MCF 10A (cell line): ENCODE results near the gene IL13RA1. TPM values are rescaled to one million over a fixed set of nuclear protein-coding genes. Genes with fewer than 3 reads are reported as not detected.

Source experiments
- Bru-seq: library from RNA; stranded (reverse); fragments of 400-500 nt; gene quantifications from one replicate; lab custom pipeline; 2021; lab: Mats Ljungman, UMichigan
- BruChase-seq, 2 experiments: library from RNA; stranded (reverse); fragments of 400-500 nt; gene quantifications; one replicate each; lab custom pipeline; 2021; lab: Mats Ljungman, UMichigan
- BruUV-seq: library from RNA; stranded (reverse); fragments of 400-500 nt; replicated peaks from 2 replicates; lab custom pipeline; 2021; lab: Mats Ljungman, UMichigan
- CTCF ChIA-PET: fragments of 300-600 bp; sonication (Branson Sonifier 250); formaldehyde crosslinking; extraction: SDS; loops from one replicate; lab custom pipeline; 2021; ENCODE audit warnings: antibody characterized with exemption, inconsistent platforms; lab: Yijun Ruan, JAX
- POLR2A ChIA-PET: fragments of 300-600, 350-650 bp; sonication (Branson Sonifier 250); formaldehyde crosslinking; extraction: SDS; loops from one replicate; lab custom pipeline; 2020; ENCODE audit warnings: antibody characterized with exemption, inconsistent platforms; lab: Yijun Ruan, JAX
- DNase-seq: peaks from one replicate; pipeline ENCODE4 v3.0.0-alpha.2; 2018; ENCODE audit not compliant: unreplicated experiment
- H3K27ac Mint-ChIP-seq: one replicate; pipeline ENCODE4 v1.8.0; 2022; ENCODE audit warnings: mild to moderate bottlenecking, low read depth, mixed read lengths; ENCODE audit not compliant: unreplicated experiment
- H3K27me3 Mint-ChIP-seq: one replicate; pipeline ENCODE4 v1.8.0; 2022; ENCODE audit warnings: mixed read lengths; ENCODE audit not compliant: insufficient read depth, unreplicated experiment
- H3K36me3 Mint-ChIP-seq: one replicate; pipeline ENCODE4 v1.8.0; 2022; ENCODE audit warnings: mild to moderate bottlenecking, moderate library complexity, mixed read lengths; ENCODE audit not compliant: insufficient read depth, unreplicated experiment
- H3K4me1 Mint-ChIP-seq: one replicate; pipeline ENCODE4 v1.8.0; 2022; ENCODE audit warnings: mixed read lengths; ENCODE audit not compliant: insufficient read depth, unreplicated experiment
- H3K4me3 Mint-ChIP-seq: one replicate; pipeline ENCODE4 v1.8.0; 2022; ENCODE audit warnings: mild to moderate bottlenecking, moderate library complexity, mixed read lengths; ENCODE audit not compliant: unreplicated experiment
- H3K9me3 Mint-ChIP-seq: one replicate; pipeline ENCODE4 v1.8.0; 2022; ENCODE audit warnings: mixed read lengths; ENCODE audit not compliant: unreplicated experiment
- intact Hi-C: fragments of 100-400 bp; cut with micrococcal nuclease; formaldehyde crosslinking; loops from 2 replicates; pipeline ENCODE4 v1.14.1; 2022
- long read RNA-seq: library from polyadenylated mRNA; stranded (forward); transcript quantifications from one replicate; pipeline ENCODE4 v2.0.0, GENCODE V29; 2022
- total RNA-seq: library from RNA; stranded (reverse); gene quantifications from 2 replicates; pipeline ENCODE4 v1.2.3, GENCODE V29; 2022
- TF ChIP-seq, protein P1 (sequence below): fragments of 200-600 bp; IDR thresholded peaks from one replicate; pipeline ENCODE4 v1.8.0; 2022; ENCODE audit warnings: antibody characterized with exemption, mild to moderate bottlenecking; ENCODE audit not compliant: unreplicated experiment

IL13RA1 gene
- total RNA-seq (27.4 and 32.4 TPM in 2 replicates), Bru-seq, nascent RNA (percentile 61 among the genes with signal in this experiment), BruChase-seq, experiment 1, labeled RNA remaining after a 6-hour chase (percentile 73 among the genes with signal in this experiment), BruChase-seq, experiment 2, labeled RNA remaining after a 2-hour chase (percentile 62 among the genes with signal in this experiment)
- long read RNA-seq, full-length matches to known transcripts, result 56 of 74 reads
- long read RNA-seq, partial matches to known transcripts, result 2 of 74 reads
- long read RNA-seq, other reads (novel, unspliced or antisense), result 16 of 74 reads

DNA sequence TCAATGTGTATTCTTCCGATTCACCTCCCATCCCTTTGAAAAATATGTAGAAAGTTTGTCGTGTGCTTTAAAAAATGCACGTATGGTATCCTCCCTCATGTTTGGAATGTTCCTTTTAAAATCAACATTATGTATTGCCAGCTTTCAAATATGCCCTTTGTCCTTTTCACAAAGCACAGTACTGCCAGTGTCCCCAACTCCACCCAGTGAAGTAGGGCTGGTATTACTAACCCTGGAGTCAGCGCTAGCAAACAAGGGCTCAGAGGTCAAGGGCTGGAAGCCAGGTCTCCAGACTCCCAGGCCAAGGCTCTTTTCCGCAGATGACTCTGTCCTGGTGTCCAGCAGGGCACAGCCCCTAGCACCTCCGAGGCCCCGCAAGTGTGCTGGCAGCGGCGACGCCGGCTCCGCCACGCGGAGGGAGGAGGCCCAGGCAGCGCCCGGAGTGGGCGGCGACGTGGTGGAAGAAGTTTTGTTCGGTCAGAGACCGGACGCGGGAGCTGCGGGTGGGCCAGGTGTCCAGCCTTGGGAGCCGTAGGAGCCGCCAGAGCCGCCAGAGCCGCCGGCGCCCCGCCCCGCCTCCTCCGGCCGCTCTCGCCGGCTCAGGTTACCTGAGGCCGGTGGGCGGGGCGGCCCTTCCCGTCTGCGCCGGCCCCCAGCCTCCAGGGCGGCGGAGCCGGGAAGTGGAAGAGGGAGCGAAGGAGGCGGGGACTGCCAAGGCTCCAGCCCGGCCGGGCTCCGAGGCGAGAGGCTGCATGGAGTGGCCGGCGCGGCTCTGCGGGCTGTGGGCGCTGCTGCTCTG is at the start of gene IL13RA1:
TSS of gene IL13RA1 (plus strand) at position 720 of the 799 bp plus-strand sequence. CDS start at position 753, 33 bp downstream.
- Mint-ChIP-seq H3K9me3 (no peaks in the 10 kb centered on the region), H3K36me3 (peaks cover 8% of the 10 kb centered on the region), H3K27me3 (peaks cover 10% of the 10 kb centered on the region), H3K27ac (peak within 1 kb of the TSS; percentile 49), H3K4me1 (peaks cover 33% of the 10 kb centered on the region), H3K4me3 (peak within 1 kb of the TSS; percentile 66)
- peak; percentile 86 for DNase-seq
- CTCF ChIA-PET, result interaction anchor here (1.5 kb wide), 1 partner anchor 91 kb away, joined by 3 read pairs; no protein-coding TSS in a partner anchor
- no TSS peak for BruUV-seq
- POLR2A ChIA-PET, result interaction anchor here (0.6 to 1.5 kb wide), 4 partner anchors 10 to 240 kb away, joined by 3 to 5 read pairs (median 3); no protein-coding TSS in a partner anchor
- TF ChIP-seq, protein P1, sequence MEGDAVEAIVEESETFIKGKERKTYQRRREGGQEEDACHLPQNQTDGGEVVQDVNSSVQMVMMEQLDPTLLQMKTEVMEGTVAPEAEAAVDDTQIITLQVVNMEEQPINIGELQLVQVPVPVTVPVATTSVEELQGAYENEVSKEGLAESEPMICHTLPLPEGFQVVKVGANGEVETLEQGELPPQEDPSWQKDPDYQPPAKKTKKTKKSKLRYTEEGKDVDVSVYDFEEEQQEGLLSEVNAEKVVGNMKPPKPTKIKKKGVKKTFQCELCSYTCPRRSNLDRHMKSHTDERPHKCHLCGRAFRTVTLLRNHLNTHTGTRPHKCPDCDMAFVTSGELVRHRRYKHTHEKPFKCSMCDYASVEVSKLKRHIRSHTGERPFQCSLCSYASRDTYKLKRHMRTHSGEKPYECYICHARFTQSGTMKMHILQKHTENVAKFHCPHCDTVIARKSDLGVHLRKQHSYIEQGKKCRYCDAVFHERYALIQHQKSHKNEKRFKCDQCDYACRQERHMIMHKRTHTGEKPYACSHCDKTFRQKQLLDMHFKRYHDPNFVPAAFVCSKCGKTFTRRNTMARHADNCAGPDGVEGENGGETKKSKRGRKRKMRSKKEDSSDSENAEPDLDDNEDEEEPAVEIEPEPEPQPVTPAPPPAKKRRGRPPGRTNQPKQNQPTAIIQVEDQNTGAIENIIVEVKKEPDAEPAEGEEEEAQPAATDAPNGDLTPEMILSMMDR, result no peak
- intact Hi-C loops, result no loop called here

DNA sequence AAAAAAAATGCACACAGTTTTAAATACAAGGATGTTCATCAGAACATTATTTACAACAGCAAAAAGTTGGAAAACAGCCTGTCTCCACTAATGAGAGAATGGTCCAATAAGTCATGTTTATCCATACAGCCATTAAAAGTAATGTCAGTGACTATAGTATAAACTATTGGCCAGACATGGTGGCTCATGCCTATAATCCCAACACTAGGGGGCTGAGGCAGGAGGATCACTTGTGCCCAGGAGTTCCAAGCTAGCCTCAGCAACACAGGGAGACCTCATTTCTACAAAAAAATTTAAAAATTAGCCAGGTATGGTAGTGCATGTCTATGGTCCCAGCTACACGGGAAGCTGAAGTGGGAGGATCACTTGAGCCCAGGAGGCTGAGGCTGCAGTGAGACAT is 48.1 kb upstream of the IL13RA1 start:
- no peak for DNase-seq
- CTCF ChIA-PET, result no interaction called here
- Mint-ChIP-seq H3K36me3 (no peaks in the 10 kb centered on the region), H3K27ac (no peak overlapping the region), H3K27me3 (peaks cover 11% of the 10 kb centered on the region), H3K4me1 (peaks cover 6% of the 10 kb centered on the region), H3K4me3 (no peak overlapping the region), H3K9me3 (no peaks in the 10 kb centered on the region)
- intact Hi-C loops, result no loop called here
- TF ChIP-seq, protein P1, result no peak
- POLR2A ChIA-PET, result no interaction called here
- BruUV-seq, result no TSS peak

DNA sequence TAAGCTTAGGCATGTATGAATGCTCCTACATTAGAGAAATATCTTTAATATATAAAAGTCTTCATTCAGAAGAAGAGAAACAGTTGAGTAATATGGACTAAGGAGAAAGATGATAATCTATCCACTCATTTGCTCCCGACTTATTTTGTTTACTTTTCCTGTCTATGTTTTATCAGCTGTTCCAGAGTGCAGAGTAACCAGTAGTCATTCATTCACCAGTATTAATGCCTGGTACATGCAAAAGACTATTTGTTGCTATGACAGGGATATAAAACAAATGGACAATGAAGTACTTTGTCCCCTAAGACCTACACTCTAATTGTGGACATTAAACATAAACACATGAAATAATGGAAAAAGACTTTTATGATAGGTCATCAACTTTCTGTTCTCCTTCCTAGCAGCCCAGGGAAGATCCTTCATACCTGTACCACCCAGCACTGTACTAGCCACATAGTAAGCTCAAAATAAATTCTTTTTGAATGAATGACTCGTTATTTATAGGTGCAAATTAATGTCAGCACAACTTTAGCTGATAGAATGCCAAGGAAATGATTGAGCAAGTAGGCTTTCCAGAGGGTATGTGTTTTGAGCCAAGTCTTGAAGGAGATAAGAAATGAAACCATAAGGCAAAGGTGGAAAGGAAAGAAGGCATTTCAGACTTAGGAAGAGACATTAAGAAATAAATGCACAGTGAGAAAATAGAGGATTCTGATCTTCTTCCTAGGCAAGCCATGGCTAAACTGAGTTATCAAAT is 45.0 kb upstream of the IL13RA1 start:
- H3K36me3 Mint-ChIP-seq, result no peaks in the 10 kb centered on the region
- DNase-seq, result no peak
- no peak overlapping the region for H3K27ac Mint-ChIP-seq
- ChIA-PET CTCF (interaction anchor here (0.6 kb wide), 1 partner anchor 229 kb away, joined by 3 read pairs; no protein-coding TSS in a partner anchor), POLR2A (no interaction called here)
- TF ChIP-seq, protein P1, result no peak
- no TSS peak for BruUV-seq
- H3K4me1 Mint-ChIP-seq, result peaks cover 6% of the 10 kb centered on the region
- H3K27me3 Mint-ChIP-seq, result peaks cover 11% of the 10 kb centered on the region
- intact Hi-C loops, result no loop called here
- no peaks in the 10 kb centered on the region for H3K9me3 Mint-ChIP-seq
- H3K4me3 Mint-ChIP-seq, result no peak overlapping the region
